Adipose tissue (tissue), 3 donors: ENCODE measurements around the gene DZIP1L. TPM values are rescaled to one million over a fixed set of nuclear protein-coding genes. Genes with fewer than 3 reads are reported as not detected.

ENCODE experiments used
- H3K27ac ChIP-seq: one replicate; pipeline ENCODE4 v1.5.1; 2013; ENCODE audit warnings: low read depth, low read length
- WGBS, 3 donors: extraction: QIAGEN DNeasy Blood & Tissue Kit; methylation state at CpG; one replicate each; pipeline ENCODE4 v1.1.7; 2013; 5-methylcytosine and 5-hydroxymethylcytosine counted together
- polyA plus RNA-seq, 3 donors: library from polyadenylated mRNA; stranded (reverse); fragments of 200-250 nt; gene quantifications; one replicate each; pipeline ENCODE4 v1.2.3, GENCODE V29; 2013
- donor health status: healthy with polysubstance abuse.
- donor health status: Bipolar disorder and iron deficiency.
- donor health status: healthy.

Gene DZIP1L
- polyA plus RNA-seq, 3 donors = 2.6 to 5.3 (median 3.4) TPM

GRCh38 chr3:138081371-138082084 is 33.9 kb downstream of the DZIP1L start:
- no peak overlapping the region for H3K27ac ChIP-seq
- WGBS, 3 donors = 70 to 73% (median 71%) methylated on average over 5 of the region's 5 CpGs

DNA sequence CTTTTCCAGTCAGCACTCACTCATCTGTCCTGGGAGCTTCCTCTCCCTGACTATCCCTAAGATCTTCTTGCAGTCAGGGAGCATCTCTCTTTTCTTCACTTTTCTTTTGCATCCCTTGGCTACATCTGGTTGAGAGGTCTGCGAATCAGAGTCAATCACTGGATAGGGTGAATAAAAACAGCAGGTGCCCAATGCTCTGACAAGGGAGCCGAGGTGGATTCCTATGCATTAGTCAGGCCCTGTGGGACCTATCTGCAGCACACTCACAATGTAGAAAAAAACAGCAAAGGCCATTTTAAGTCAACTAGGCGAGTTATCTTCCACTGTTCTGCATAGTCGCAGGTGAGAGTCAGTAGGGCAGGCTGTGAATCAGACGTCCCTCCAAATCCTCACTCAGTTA is 35.5 kb downstream of the DZIP1L start:
- H3K27ac ChIP-seq = no peak overlapping the region
- WGBS, 3 donors = 92 to 95% (median 92%) methylated on average over 5 of the region's 5 CpGs

- 0% methylated on average over 1 of the region's 1 CpG for WGBS, 3 donors
- no peak overlapping the region for H3K27ac ChIP-seq
Measured at GRCh38 chr3:138078901-138079344, 36.5 kb downstream of the DZIP1L start.

DNA sequence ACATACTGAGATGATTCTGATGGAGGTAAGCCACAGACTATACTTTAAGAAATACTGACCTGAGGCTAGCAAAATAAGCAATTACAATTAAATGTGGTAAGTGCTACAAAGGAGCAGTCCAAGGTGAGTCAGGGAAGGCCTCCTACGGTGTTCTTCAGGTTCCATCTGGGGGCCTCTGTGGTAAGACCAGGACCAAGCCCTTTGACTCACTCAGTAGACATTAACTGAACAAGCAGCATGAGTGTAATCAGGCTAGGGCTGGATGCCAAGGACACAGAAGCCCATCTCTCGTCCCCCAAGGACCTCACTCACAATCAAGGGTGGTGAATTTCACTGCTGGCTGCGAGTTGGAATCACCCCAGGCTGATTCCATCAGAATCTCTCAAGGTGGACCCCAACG is 37.3 kb downstream of the DZIP1L start:
- H3K27ac ChIP-seq = no peak overlapping the region
- WGBS, 3 donors = 73 to 85% (median 77%) methylated on average over 4 of the region's 4 CpGs

DNA sequence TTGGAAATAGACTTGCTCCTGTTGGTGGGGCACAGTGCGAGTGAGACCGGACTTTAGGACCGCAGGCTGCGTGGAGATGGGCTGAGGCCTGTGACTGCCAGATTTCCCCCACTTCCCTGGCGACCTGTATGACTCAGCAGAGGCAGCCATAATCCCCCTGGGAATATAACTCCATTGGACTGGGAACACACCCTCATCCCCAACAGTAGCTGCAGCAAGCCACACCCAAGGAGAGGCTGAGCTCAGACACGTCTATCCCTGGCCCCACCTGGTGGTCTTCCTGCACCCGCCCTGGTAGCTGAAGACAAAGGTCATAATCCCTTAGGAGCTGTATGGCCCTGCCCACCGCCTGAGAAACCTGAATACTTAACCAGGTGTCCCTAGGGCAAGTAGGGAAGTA is 42.6 kb downstream of the DZIP1L start:
- no peak overlapping the region for H3K27ac ChIP-seq
- WGBS, 3 donors = 83 to 88% (median 83%) methylated on average over 8 of the region's 8 CpGs

DNA sequence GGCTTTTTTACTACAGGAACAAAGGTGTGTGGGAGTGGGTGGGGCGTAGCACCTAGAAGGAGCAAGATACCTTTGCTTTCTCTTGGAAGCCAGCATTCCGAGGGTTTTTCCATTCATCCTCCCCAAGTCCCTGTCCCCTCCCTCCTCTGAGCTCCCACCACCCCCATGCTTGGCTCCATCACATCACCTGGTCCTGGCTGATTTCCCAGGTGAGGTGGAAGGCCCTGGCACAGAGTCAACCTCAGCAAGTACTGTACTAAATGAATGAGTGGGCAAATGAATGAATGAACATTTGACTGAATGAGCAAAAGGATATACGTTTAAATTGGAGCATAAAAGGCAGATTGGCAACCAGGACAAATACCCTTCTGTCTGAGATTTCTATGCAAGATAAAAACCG is 45.4 kb downstream of the DZIP1L start:
- no peak overlapping the region for H3K27ac ChIP-seq
- WGBS, 3 donors = 74 to 89% (median 80%) methylated on average over 4 of the region's 4 CpGs

GRCh38 chr3:138068579-138069174 is 46.7 kb downstream of the DZIP1L start:
- no peak overlapping the region for H3K27ac ChIP-seq
- 20 to 28% (median 28%) methylated on average over 14 of the region's 14 CpGs for WGBS, 3 donors

DNA sequence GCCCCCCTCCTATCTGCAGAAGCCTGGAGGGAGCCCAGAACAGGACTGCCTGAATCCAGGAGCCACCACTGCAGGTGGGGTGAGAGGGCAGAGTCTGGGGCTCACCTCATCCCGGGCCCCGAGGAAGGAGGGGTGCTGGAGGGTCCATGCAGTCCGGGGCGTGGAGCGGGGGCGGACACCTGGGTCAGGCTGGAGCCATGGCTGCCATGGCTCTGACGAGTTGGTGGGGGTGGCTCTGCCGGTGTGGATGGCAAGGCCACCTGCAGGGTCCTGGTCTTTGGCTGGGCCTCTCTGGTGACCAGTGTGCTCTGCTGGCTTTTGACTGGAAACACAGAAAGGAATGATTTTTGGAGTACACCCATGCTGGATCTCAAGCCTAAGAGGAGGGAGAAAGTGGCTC is 47.4 kb downstream of the DZIP1L start:
- 76 to 84% (median 80%) methylated on average over 8 of the region's 8 CpGs for WGBS, 3 donors
- H3K27ac ChIP-seq = no peak overlapping the region

DNA sequence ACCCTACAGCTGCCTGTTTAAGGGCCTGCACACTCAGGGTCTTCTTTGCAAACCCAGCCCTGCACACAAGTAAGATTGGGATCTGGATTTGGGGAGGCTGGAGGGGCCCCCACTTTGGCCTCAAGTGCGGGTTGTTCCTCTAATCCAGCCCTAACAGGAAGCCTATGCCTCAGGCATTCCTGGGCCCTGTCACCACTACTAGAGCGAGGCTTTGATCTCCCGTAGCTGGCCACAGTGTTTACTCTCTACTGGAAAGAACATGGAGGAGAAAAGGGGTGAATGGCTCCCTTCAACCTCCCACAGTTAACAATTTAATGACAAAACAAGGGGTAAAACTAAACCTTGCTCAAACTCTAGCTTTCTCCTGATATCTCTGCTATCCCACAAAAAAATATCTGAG is 48.4 kb downstream of the DZIP1L start:
- H3K27ac ChIP-seq = no peak overlapping the region
- 79 to 91% (median 83%) methylated on average over 3 of the region's 3 CpGs for WGBS, 3 donors

GRCh38 chr3:138066383-138066782 is 49.0 kb downstream of the DZIP1L start:
- 79 to 94% (median 82%) methylated on average over 8 of the region's 8 CpGs for WGBS, 3 donors
- H3K27ac ChIP-seq = no peak overlapping the region

- 65 to 98% (median 83%) methylated on average over 2 of the region's 2 CpGs for WGBS, 3 donors
Measured at GRCh38 chr3:138065949-138066348, 49.5 kb downstream of the DZIP1L start.

GRCh38 chr3:138063416-138063815 is 52.0 kb downstream of the DZIP1L start:
- WGBS, 3 donors = 63 to 67% (median 64%) methylated on average over 4 of the region's 4 CpGs
- no peak overlapping the region for H3K27ac ChIP-seq

More at GRCh38 chr3:138065949-138066348, 49.5 kb downstream of the DZIP1L start:
- no peak overlapping the region for H3K27ac ChIP-seq

DNA sequence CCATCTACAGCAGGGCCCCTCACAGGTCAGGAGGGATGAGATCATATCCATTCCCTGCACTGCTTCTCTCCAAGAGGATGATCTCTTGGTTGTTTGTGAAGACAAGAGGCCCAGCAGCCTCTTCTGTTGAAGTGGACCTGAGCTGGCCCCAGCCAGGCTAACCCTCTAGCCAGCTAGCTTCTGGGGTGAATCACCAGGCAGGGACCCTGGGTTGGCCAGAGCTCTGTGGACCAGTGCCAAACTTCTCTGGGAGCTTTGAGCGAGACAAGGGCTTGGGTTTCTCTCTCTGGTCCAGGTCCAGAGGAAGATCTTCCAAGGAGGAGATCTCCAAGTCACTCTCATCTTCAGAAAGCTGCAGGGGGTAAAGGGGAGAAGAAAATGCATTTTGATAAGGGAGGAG is 52.8 kb downstream of the DZIP1L start:
- WGBS, 3 donors = 45 to 76% (median 67%) methylated on average over 1 of the region's 1 CpG
- H3K27ac ChIP-seq = no peak overlapping the region

- WGBS, 3 donors = 78 to 94% (median 88%) methylated on average over 2 of the region's 2 CpGs
- H3K27ac ChIP-seq = no peak overlapping the region
Measured at GRCh38 chr3:138062037-138062436, 53.4 kb downstream of the DZIP1L start.

DNA sequence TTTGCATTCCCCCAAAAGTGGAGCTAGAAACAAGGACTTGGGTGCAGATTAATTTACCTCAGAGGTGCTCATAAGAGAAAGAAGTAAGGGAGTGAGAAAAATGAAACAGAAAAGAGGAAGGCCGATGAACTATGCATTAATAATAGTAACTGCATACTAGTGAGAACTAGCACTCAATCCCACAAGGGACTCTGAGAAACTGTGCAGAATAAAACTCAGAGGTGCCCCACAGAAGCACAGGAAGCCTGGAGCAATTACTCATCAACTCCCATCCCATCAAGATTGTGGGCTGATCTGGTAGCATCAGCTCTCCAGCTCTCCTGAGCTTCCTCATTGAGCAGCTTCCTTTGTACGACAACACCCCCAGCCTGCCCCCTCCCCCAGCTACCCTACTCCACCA is 54.6 kb downstream of the DZIP1L start:
- whole genome bisulfite sequencing, 3 donors = 33 to 72% (median 39%) methylated on average over 2 of the region's 2 CpGs
- no peak overlapping the region for H3K27ac ChIP-seq

DNA sequence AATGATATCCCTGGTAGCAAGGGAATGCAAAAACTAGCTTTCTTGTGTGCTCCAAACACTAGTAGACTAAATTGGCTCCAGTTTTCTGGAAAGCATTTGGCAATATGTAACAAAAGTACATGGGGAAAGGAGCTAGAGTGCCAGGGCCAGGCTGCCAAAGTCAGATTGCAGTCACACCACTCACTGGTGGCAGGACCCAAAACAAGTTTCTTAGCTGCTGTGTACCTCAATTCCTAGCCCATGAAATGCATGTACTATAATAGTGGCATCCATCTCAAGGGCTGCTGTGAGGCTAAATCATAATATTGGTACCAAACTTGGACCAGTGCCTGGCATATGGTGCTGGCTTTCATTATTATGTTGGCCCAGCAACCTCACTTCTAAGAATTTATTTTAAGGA is 56.1 kb downstream of the DZIP1L start:
- no peak overlapping the region for H3K27ac ChIP-seq

DNA sequence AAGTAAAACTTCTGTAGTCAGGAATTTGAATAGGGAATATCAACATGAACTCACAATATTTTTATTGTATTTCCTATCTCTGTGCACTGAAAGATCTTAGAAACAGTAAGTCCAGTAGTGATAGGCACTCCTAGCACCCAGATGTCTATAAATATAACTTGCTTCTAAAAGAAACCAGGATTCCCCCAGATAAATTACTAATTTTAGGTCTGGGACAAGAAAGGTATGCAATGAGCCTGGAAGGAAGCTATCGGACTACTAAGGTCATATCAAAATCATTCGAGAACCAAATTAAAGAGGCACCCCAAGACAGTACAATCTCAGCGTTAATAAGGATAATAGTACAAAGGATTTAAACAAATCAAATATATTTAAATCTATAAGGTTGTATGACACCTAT is 58.0 kb downstream of the DZIP1L start:
- no peak overlapping the region for H3K27ac ChIP-seq
- 92 to 96% (median 92%) methylated on average over 3 of the region's 3 CpGs for WGBS, 3 donors

GRCh38 chr3:138054057-138054456 is 61.4 kb downstream of the DZIP1L start:
- WGBS, 3 donors = 93 to 99% (median 95%) methylated on average over 1 of the region's 1 CpG
- no peak overlapping the region for H3K27ac ChIP-seq

DNA sequence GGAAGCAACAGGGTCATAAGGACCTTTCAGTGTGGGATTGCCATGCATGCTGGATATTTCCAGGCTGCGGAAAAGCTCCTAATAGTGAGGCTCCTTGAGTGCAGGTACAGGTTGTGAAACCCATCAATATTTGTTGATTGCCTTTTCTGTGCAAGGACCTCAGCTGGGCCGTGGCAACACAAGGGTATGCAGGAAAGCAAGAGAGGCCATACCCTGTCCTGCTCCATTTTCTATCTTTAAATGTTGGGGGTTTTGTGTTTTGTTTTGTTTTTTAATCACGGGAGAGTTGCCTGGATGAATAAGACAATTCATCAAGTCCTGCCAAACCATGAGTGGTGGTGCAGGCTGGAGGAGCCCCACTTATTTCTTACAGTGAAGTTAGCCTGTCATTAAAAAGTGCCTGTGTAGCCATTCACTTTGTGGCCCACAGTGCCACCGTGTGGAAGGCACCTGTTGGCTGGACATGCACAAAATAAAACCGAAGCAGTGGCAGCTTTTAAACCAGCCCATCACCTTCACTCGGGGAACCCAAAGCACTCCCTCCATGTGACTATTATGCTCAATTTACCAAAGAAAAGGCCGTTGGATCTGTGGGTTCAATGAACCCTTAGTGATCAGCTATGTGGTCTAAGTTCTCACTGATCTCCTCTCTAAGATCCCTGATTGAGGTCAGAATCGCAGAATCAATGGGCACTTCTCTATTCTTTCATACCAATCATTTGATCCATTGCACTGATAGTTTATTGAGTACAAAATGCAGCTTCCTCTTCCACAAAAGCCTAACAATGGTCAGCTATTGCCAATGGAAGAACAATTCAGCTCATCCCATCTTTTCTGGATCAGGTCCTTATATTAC is 63.2 kb downstream of the DZIP1L start:
- H3K27ac ChIP-seq = no peak overlapping the region
- 45 to 60% (median 50%) methylated on average over 8 of the region's 8 CpGs for WGBS, 3 donors
